ENCODE data around the gene PFN2. TPM values are rescaled to one million over a fixed set of nuclear protein-coding genes. Genes with fewer than 3 reads are reported as not detected.

Gene PFN2
- 3.4 and 5.4 TPM in 2 replicates for total RNA-seq

GRCh38 chr3:149970716-149971402, at the start of gene PFN2:
TSS of gene PFN2 (minus strand) at chr3:149970895. CDS start at chr3:149970856, 39 bp downstream.
- Mint-ChIP-seq H3K9me3 (no peaks in the 10 kb centered on the region), H3K27me3 (peaks cover 15% of the 10 kb centered on the region), H3K4me1 (peaks cover 20% of the 10 kb centered on the region), H3K4me3 (peak within 1 kb of the TSS; percentile 90), H3K36me3 (ENCODE audit: low read depth) (peaks cover 5% of the 10 kb centered on the region), H3K27ac (peak within 1 kb of the TSS; percentile 76)
- intact Hi-C loops (cut with micrococcal nuclease) = loop anchor here (1.0 to 10.0 kb wide), 8 partner anchors 159 to 1414 kb away; partner anchors contain the start of genes COMMD2, EIF2A, HPS3 and P2RY12
- ChIA-PET CTCF (interaction anchor here (2.0 kb wide), 1 partner anchor 213 kb away, joined by 6 read pairs; no protein-coding TSS in a partner anchor), POLR2A (interaction anchor here (0.6 to 1.5 kb wide), 3 partner anchors 158 to 628 kb away, joined by 3 to 4 read pairs (median 3); partner anchors contain the start of genes EIF2A, RNF13 and SERP1)
- peak; percentile 64 for DNase-seq
- TF ChIP-seq CTCF (IDR thresholded peaks at IDR 0.05) = no peak
- peak; percentile 53 for ATAC-seq (ENCODE audit: low read depth)

- no peak overlapping the region for H3K27ac Mint-ChIP-seq
- intact Hi-C loops (cut with micrococcal nuclease) = no loop called here
- H3K4me3 Mint-ChIP-seq = no peak overlapping the region
- no peak for ATAC-seq (ENCODE audit: low read depth)
- peaks cover 5% of the 10 kb centered on the region for H3K27me3 Mint-ChIP-seq
- CTCF ChIA-PET = no interaction called here
- DNase-seq = no peak
- H3K36me3 Mint-ChIP-seq (ENCODE audit: low read depth) = no peaks in the 10 kb centered on the region
- no peaks in the 10 kb centered on the region for H3K9me3 Mint-ChIP-seq
- no peaks in the 10 kb centered on the region for H3K4me1 Mint-ChIP-seq
- TF ChIP-seq CTCF (IDR thresholded peaks at IDR 0.05) = no peak
- POLR2A ChIA-PET = no interaction called here
Observed at GRCh38 chr3:150015901-150016300, 45.2 kb upstream of the PFN2 start.

- Mint-ChIP-seq H3K27me3 (peaks cover 5% of the 10 kb centered on the region), H3K27ac (no peak overlapping the region), H3K4me3 (no peak overlapping the region), H3K36me3 (ENCODE audit: low read depth) (no peaks in the 10 kb centered on the region), H3K4me1 (no peaks in the 10 kb centered on the region), H3K9me3 (no peaks in the 10 kb centered on the region)
- ChIA-PET POLR2A (no interaction called here), CTCF (no interaction called here)
- no peak for DNase-seq
- TF ChIP-seq CTCF (IDR thresholded peaks at IDR 0.05) = no peak
- ATAC-seq (ENCODE audit: low read depth) = no peak
- intact Hi-C loops (cut with micrococcal nuclease) = no loop called here
Observed at GRCh38 chr3:150014782-150015181, 44.1 kb upstream of the PFN2 start.

GRCh38 chr3:150013801-150014200, 43.1 kb upstream of the PFN2 start:
- Mint-ChIP-seq H3K4me1 (no peaks in the 10 kb centered on the region), H3K4me3 (no peak overlapping the region), H3K27me3 (peaks cover 5% of the 10 kb centered on the region), H3K27ac (no peak overlapping the region), H3K9me3 (no peaks in the 10 kb centered on the region), H3K36me3 (ENCODE audit: low read depth) (no peaks in the 10 kb centered on the region)
- ChIA-PET POLR2A (no interaction called here), CTCF (no interaction called here)
- ATAC-seq (ENCODE audit: low read depth) = no peak
- DNase-seq = no peak
- no peak for TF ChIP-seq CTCF (IDR thresholded peaks at IDR 0.05)
- intact Hi-C loops (cut with micrococcal nuclease) = no loop called here

- ChIA-PET POLR2A (no interaction called here), CTCF (no interaction called here)
- no peak for TF ChIP-seq CTCF (IDR thresholded peaks at IDR 0.05)
- peaks cover 3% of the 10 kb centered on the region for H3K27me3 Mint-ChIP-seq
- ATAC-seq (ENCODE audit: low read depth) = no peak
- no peaks in the 10 kb centered on the region for H3K4me1 Mint-ChIP-seq
- no peaks in the 10 kb centered on the region for H3K36me3 Mint-ChIP-seq (ENCODE audit: low read depth)
- H3K4me3 Mint-ChIP-seq = no peak overlapping the region
- no peak overlapping the region for H3K27ac Mint-ChIP-seq
- H3K9me3 Mint-ChIP-seq = no peaks in the 10 kb centered on the region
- intact Hi-C loops (cut with micrococcal nuclease) = no loop called here
- no peak for DNase-seq
Observed at GRCh38 chr3:150006794-150007193, 36.1 kb upstream of the PFN2 start.
